ENCODE data around the gene KCNT2. TPM values are rescaled to one million over a fixed set of nuclear protein-coding genes. Genes with fewer than 3 reads are reported as not detected.

KCNT2 gene
- total and polyA plus RNA-seq, 10 of the 15 experiments (the other 5 are each of a cell fraction or from before 2014, with no cell fraction given), result not detected

DNA sequence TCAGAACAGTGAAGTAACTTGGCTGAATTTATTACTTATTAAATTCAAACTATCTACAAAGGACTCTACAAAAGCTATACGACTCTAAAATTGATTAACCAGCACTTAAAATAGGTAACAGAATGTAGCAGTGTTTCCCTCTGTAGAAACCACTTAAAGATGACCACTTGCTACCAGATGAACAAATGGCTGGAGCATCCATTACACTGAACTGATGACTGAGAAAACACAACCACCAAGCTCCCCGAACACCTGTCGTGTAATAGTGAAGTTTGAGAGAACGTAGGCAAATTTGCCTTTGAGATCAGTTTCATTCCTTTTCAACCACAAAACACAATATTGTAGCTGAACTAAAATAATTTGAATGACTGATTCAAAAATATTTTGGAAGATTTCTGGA, 226.7 kb downstream of the KCNT2 start:
- H3K4me3 ChIP-seq, result no peak overlapping the region
- H3K27ac ChIP-seq (ENCODE audit: control insufficient read depth, insufficient read depth), result no peak overlapping the region
- H3K27me3 ChIP-seq (replicated peaks in 1 of 2; ENCODE audit: control insufficient read depth in 2 of 2, insufficient read depth in 2 of 2, low read length in 1 of 2), result no peaks in the 10 kb centered on the region
- WGBS (ENCODE audit: insufficient coverage, insufficient replicate concordance, low lambda C conversion rate, missing lambda C conversion rate), result 23% methylated on average over 4 of the region's 4 CpGs
- no peaks in the 10 kb centered on the region for H3K9me3 ChIP-seq (replicated peaks; ENCODE audit: control insufficient read depth, insufficient read depth, low read length)
- H2AFZ ChIP-seq (ENCODE audit: control insufficient read depth, low read depth, low read length), result no peak overlapping the region
- RAD21 ChIA-PET (ENCODE audit: unreplicated experiment), result no interaction called here
- H3K9ac ChIP-seq (ENCODE audit: control insufficient read depth, insufficient read depth, low read length), result no peak overlapping the region
- in situ Hi-C loops (cut with MboI) (no loop called here), intact Hi-C loops (cut with micrococcal nuclease; ENCODE audit: unreplicated experiment) (no loop called here)
- POLR2A ChIA-PET, result no interaction called here
- DNase-seq (ENCODE audit: low read depth, low spot score) (no peak), ATAC-seq (no peak), FAIRE-seq (no peak)
- H3K4me2 ChIP-seq (ENCODE audit: control insufficient read depth, insufficient read depth), result no peak overlapping the region
- no peaks in the 10 kb centered on the region for H3K4me1 ChIP-seq (ENCODE audit: control insufficient read depth, insufficient read depth, low read length)
- H3K79me2 ChIP-seq (ENCODE audit: control insufficient read depth, insufficient read depth, low read length), result no peaks in the 10 kb centered on the region
- SMC1A ChIA-PET (ENCODE audit: uncharacterized antibody, unreplicated experiment), result interaction anchor here (1.0 kb wide), 1 partner anchor 35 kb away, joined by 3 read pairs; no protein-coding TSS in a partner anchor
- H4K20me1 ChIP-seq (ENCODE audit: control insufficient read depth, insufficient read depth), result no peaks in the 10 kb centered on the region
- no TSS peak for BruUV-seq (replicated peaks)
- CTCF ChIA-PET, result no interaction called here
- TF ChIP-seq, protein P1, sequence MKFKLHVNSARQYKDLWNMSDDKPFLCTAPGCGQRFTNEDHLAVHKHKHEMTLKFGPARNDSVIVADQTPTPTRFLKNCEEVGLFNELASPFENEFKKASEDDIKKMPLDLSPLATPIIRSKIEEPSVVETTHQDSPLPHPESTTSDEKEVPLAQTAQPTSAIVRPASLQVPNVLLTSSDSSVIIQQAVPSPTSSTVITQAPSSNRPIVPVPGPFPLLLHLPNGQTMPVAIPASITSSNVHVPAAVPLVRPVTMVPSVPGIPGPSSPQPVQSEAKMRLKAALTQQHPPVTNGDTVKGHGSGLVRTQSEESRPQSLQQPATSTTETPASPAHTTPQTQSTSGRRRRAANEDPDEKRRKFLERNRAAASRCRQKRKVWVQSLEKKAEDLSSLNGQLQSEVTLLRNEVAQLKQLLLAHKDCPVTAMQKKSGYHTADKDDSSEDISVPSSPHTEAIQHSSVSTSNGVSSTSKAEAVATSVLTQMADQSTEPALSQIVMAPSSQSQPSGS (IDR thresholded peaks at IDR 0.05; ENCODE audit: low read length), result no peak
- TF ChIP-seq, protein P2, sequence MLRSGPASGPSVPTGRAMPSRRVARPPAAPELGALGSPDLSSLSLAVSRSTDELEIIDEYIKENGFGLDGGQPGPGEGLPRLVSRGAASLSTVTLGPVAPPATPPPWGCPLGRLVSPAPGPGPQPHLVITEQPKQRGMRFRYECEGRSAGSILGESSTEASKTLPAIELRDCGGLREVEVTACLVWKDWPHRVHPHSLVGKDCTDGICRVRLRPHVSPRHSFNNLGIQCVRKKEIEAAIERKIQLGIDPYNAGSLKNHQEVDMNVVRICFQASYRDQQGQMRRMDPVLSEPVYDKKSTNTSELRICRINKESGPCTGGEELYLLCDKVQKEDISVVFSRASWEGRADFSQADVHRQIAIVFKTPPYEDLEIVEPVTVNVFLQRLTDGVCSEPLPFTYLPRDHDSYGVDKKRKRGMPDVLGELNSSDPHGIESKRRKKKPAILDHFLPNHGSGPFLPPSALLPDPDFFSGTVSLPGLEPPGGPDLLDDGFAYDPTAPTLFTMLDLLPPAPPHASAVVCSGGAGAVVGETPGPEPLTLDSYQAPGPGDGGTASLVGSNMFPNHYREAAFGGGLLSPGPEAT (IDR thresholded peaks at IDR 0.05; ENCODE audit: low read depth), result no peak
- TF ChIP-seq STAT1 (conservative IDR thresholded peaks at IDR 0.05) (no peak), FOXK2 (IDR thresholded peaks at IDR 0.05) (no peak), TAF1 (IDR thresholded peaks at IDR 0.05; ENCODE audit: borderline replicate concordance, low read depth, low read length) (no peak), POLR2A (IDR thresholded peaks at IDR 0.05; ENCODE audit: low read depth, low read length) (no peak), SMC3 (IDR thresholded peaks at IDR 0.05; ENCODE audit: borderline replicate concordance, low read length) (no peak), KAT2A (conservative IDR thresholded peaks at IDR 0.05; ENCODE audit: control insufficient read depth, low read depth, low read length) (no peak), CEBPB (IDR thresholded peaks at IDR 0.05; ENCODE audit: borderline replicate concordance in 1 of 2, low read depth in 2 of 2, low read length in 2 of 2) (no peak), CREB1 (IDR thresholded peaks at IDR 0.05; ENCODE audit: low read depth) (no peak), ZNF217 (IDR thresholded peaks at IDR 0.05) (no peak), ZNF622 (IDR thresholded peaks at IDR 0.05) (no peak), MYB (IDR thresholded peaks at IDR 0.05; ENCODE audit: borderline replicate concordance, low read depth, low read length) (no peak)
- H3K36me3 ChIP-seq (ENCODE audit: control insufficient read depth in 2 of 2, insufficient read depth in 2 of 2, low read length in 1 of 2), result no peaks in the 10 kb centered on the region

Data from GM12878 (cell line).